ENCODE measurements around the gene GJB5.

Gene GJB5

DNA sequence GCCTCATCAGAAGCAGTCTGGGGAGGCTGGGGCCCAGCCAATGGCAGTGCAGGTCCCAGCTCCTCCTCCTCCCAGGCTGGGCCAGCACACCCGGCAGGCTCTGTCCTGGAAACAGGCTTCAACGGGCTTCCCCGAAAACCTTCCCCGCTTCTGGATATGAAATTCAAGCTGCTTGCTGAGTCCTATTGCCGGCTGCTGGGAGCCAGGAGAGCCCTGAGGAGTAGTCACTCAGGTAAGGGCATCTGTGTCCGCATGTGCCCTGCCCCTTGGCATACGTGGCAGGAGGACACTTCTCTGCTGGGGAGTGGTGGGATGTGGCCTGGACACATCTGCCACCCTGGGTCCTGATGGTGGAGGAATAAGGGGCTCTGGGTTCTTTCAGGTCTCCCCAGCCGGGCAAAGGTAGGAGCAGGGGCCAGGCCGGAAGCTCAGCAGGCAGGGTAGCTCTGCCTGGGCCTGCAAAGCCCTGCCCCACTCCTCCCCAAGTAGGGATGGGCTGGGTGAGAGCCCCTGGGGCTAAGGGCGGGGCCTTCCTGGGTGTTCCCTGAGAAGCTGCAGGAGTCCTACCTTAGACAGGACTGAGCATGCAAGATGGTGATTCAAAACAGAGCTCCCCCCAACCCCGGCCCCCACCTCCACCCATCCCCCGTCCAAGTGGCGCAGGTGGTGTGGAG, at the start of gene GJB5:
Gene GJB5, plus strand, starts transcription at position 84 of the 674 bp plus-strand sequence. CDS start 2,284 bp downstream, outside the sequence.
- TF ChIP-seq, protein P1, sequence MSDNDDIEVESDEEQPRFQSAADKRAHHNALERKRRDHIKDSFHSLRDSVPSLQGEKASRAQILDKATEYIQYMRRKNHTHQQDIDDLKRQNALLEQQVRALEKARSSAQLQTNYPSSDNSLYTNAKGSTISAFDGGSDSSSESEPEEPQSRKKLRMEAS (IDR thresholded peaks at IDR 0.05), result no peak
- no peak for TF ChIP-seq EGR1 (IDR thresholded peaks at IDR 0.05)
- no peak for TF ChIP-seq EP300 (IDR thresholded peaks at IDR 0.05; ENCODE audit: borderline replicate concordance)
- TF ChIP-seq, protein P2, sequence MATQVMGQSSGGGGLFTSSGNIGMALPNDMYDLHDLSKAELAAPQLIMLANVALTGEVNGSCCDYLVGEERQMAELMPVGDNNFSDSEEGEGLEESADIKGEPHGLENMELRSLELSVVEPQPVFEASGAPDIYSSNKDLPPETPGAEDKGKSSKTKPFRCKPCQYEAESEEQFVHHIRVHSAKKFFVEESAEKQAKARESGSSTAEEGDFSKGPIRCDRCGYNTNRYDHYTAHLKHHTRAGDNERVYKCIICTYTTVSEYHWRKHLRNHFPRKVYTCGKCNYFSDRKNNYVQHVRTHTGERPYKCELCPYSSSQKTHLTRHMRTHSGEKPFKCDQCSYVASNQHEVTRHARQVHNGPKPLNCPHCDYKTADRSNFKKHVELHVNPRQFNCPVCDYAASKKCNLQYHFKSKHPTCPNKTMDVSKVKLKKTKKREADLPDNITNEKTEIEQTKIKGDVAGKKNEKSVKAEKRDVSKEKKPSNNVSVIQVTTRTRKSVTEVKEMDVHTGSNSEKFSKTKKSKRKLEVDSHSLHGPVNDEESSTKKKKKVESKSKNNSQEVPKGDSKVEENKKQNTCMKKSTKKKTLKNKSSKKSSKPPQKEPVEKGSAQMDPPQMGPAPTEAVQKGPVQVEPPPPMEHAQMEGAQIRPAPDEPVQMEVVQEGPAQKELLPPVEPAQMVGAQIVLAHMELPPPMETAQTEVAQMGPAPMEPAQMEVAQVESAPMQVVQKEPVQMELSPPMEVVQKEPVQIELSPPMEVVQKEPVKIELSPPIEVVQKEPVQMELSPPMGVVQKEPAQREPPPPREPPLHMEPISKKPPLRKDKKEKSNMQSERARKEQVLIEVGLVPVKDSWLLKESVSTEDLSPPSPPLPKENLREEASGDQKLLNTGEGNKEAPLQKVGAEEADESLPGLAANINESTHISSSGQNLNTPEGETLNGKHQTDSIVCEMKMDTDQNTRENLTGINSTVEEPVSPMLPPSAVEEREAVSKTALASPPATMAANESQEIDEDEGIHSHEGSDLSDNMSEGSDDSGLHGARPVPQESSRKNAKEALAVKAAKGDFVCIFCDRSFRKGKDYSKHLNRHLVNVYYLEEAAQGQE (IDR thresholded peaks at IDR 0.05; ENCODE audit: low read depth), result no peak
- no peak for TF ChIP-seq TAF1 (IDR thresholded peaks at IDR 0.05; ENCODE audit: low read depth)
- TF ChIP-seq NFIC (IDR thresholded peaks at IDR 0.05), result no peak
- TF ChIP-seq CEBPB (IDR thresholded peaks at IDR 0.05), result no peak
- TF ChIP-seq TCF12 (IDR thresholded peaks at IDR 0.05; ENCODE audit: low read depth), result no peak
- TF ChIP-seq, protein P3, sequence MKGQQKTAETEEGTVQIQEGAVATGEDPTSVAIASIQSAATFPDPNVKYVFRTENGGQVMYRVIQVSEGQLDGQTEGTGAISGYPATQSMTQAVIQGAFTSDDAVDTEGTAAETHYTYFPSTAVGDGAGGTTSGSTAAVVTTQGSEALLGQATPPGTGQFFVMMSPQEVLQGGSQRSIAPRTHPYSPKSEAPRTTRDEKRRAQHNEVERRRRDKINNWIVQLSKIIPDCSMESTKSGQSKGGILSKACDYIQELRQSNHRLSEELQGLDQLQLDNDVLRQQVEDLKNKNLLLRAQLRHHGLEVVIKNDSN (IDR thresholded peaks at IDR 0.05), result no peak
- no peak for TF ChIP-seq FOXM1 (IDR thresholded peaks at IDR 0.05; ENCODE audit: borderline replicate concordance, low read depth)
- TF ChIP-seq CREB1 (IDR thresholded peaks at IDR 0.05; ENCODE audit: low read depth), result no peak
- TF ChIP-seq RAD21 (IDR thresholded peaks at IDR 0.05; ENCODE audit: low read depth), result no peak
- no peak for TF ChIP-seq YY1 (IDR thresholded peaks at IDR 0.05; ENCODE audit: low read depth)
- TF ChIP-seq TEAD4 (IDR thresholded peaks at IDR 0.05), result no peak
- TF ChIP-seq ZBTB7A (IDR thresholded peaks at IDR 0.05; ENCODE audit: low read depth), result no peak

DNA sequence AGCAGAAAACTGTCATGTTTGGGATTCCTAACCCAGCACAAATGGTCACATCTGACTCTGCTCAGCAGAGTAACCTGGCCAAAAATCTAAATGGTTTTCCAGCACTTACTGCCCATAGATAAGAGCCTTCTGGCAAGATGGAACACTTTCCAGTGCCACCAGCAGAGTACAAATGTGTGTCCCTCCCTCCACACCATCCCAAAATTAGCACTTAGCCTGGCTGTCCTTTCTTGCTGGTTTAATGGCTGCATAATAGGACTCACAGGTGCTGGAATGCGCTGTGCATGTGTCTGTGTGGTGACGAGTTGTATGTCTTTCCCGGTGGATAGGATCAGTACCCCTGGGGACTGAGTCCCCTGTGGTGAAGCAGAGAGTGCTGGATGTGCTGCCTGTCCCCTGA, 49.8 kb upstream of the GJB5 start:
- TF ChIP-seq TCF12 (IDR thresholded peaks at IDR 0.05; ENCODE audit: low read depth) (no peak), TEAD4 (IDR thresholded peaks at IDR 0.05) (no peak), YY1 (IDR thresholded peaks at IDR 0.05; ENCODE audit: low read depth) (no peak), ZBTB7A (IDR thresholded peaks at IDR 0.05; ENCODE audit: low read depth) (no peak), EGR1 (IDR thresholded peaks at IDR 0.05) (no peak), TAF1 (IDR thresholded peaks at IDR 0.05; ENCODE audit: low read depth) (no peak), EP300 (IDR thresholded peaks at IDR 0.05; ENCODE audit: borderline replicate concordance) (no peak), CREB1 (IDR thresholded peaks at IDR 0.05; ENCODE audit: low read depth) (no peak), RAD21 (IDR thresholded peaks at IDR 0.05; ENCODE audit: low read depth) (no peak), FOXM1 (IDR thresholded peaks at IDR 0.05; ENCODE audit: borderline replicate concordance, low read depth) (no peak)
- TF ChIP-seq, protein P3 (IDR thresholded peaks at IDR 0.05), result no peak

DNA sequence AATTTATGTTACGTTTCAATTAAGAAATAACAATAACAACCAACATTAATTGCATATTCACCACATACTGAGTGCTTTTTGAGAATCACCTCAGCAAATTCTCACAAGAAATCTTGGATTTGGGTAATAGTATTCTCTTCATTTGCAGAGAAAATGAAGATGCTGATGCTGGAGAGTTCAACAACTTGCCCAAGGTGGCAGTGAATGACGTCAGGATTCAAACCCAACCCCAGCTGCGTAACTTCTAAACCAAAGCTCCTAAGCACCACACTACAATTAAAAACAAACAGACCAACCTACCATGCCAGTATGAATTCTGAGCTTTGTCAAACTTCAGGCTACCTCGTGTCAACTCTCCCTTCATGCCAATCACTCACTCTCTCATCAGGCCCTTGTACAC, 46.7 kb upstream of the GJB5 start:
- TF ChIP-seq CEBPB (IDR thresholded peaks at IDR 0.05), result no peak

DNA sequence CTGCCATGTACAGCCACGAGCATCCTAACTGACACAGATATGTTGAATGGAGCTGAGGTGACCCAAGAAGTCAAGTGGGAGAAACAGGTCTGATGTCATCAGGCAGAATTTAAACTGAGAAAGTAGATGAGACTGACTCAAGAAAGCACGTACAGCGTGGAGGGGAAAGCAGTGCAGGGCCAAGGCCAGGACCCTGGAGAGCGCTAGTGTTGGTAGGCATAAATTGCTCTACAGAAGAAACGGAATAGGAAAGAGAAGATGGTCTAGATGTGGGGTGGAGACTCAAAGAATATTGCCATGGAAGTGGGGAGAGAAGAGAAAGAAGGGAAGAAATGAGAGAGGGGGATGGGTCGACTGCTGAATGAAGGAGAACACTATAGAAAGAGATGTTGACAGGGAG, 45.3 kb upstream of the GJB5 start:
- no peak for TF ChIP-seq TCF12 (IDR thresholded peaks at IDR 0.05; ENCODE audit: low read depth)
- TF ChIP-seq, protein P2 (IDR thresholded peaks at IDR 0.05; ENCODE audit: low read depth), result peak; percentile 86
- TF ChIP-seq FOXM1 (IDR thresholded peaks at IDR 0.05; ENCODE audit: borderline replicate concordance, low read depth), result no peak
- no peak for TF ChIP-seq EP300 (IDR thresholded peaks at IDR 0.05; ENCODE audit: borderline replicate concordance)
- TF ChIP-seq, protein P1 (IDR thresholded peaks at IDR 0.05), result no peak
- TF ChIP-seq, protein P3 (IDR thresholded peaks at IDR 0.05), result no peak
- no peak for TF ChIP-seq YY1 (IDR thresholded peaks at IDR 0.05; ENCODE audit: low read depth)
- no peak for TF ChIP-seq CEBPB (IDR thresholded peaks at IDR 0.05)

DNA sequence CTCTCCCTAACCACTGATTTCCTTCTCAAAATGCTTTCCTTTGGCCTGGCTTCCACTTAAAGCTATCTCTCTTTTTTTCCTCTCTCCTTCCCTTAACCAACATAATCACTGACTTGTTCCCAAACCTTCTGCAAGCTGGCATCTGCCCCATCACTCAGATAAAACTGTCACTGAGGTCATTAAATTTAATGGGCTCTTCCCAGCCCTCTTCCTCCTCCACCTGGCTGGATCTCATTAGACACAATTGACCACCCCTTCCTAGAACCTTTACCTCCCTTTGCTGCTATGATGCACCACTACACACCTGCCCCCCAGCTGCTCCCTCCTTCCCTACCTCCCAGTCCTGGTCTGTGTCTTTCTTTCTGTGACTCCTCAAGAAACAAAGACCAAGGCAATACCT, 44.0 kb upstream of the GJB5 start:
- TF ChIP-seq EP300 (IDR thresholded peaks at IDR 0.05; ENCODE audit: borderline replicate concordance) (no peak), TEAD4 (IDR thresholded peaks at IDR 0.05) (no peak), RAD21 (IDR thresholded peaks at IDR 0.05; ENCODE audit: low read depth) (no peak), EGR1 (IDR thresholded peaks at IDR 0.05) (no peak), YY1 (IDR thresholded peaks at IDR 0.05; ENCODE audit: low read depth) (no peak), FOXM1 (IDR thresholded peaks at IDR 0.05; ENCODE audit: borderline replicate concordance, low read depth) (no peak), TCF12 (IDR thresholded peaks at IDR 0.05; ENCODE audit: low read depth) (no peak), CEBPB (IDR thresholded peaks at IDR 0.05) (no peak), CREB1 (IDR thresholded peaks at IDR 0.05; ENCODE audit: low read depth) (no peak), NFIC (IDR thresholded peaks at IDR 0.05) (no peak), ZBTB7A (IDR thresholded peaks at IDR 0.05; ENCODE audit: low read depth) (no peak), TAF1 (IDR thresholded peaks at IDR 0.05; ENCODE audit: low read depth) (no peak)
- TF ChIP-seq, protein P3 (IDR thresholded peaks at IDR 0.05), result no peak
- TF ChIP-seq, protein P2 (IDR thresholded peaks at IDR 0.05; ENCODE audit: low read depth), result no peak
- TF ChIP-seq, protein P1 (IDR thresholded peaks at IDR 0.05), result no peak

All from Ishikawa (cell line).